ENCODE data around the gene CCDC90B.
A peak's percentile ranks its signal among the peaks of the same experiment; 100 is the strongest.

The CCDC90B gene

DNA sequence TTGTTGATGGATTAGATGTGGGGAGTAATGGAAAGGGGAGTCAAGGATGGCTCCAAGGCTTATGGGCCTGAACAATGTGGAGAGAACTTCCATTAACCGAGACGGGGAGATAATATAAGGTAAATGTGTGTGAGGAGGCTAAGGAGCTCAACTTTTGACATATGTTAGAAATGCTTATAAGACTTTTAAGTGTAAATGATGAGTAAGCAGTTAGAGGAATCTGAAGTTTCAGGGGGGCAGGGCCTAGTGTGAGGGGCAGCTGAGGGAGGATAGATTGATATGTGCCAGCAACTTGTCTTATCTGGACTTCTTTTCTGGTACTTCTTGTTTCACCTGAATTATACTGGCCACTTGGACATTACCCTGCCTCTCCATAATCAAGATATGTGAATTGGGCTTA lies 62.7 kb downstream of the CCDC90B start:
- TF ChIP-seq, protein P1, sequence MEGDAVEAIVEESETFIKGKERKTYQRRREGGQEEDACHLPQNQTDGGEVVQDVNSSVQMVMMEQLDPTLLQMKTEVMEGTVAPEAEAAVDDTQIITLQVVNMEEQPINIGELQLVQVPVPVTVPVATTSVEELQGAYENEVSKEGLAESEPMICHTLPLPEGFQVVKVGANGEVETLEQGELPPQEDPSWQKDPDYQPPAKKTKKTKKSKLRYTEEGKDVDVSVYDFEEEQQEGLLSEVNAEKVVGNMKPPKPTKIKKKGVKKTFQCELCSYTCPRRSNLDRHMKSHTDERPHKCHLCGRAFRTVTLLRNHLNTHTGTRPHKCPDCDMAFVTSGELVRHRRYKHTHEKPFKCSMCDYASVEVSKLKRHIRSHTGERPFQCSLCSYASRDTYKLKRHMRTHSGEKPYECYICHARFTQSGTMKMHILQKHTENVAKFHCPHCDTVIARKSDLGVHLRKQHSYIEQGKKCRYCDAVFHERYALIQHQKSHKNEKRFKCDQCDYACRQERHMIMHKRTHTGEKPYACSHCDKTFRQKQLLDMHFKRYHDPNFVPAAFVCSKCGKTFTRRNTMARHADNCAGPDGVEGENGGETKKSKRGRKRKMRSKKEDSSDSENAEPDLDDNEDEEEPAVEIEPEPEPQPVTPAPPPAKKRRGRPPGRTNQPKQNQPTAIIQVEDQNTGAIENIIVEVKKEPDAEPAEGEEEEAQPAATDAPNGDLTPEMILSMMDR (conservative IDR thresholded peaks at IDR 0.05; ENCODE audit: low read depth, low read length): no peak
- H3K4me3 ChIP-seq (ENCODE audit: low read length): no peak overlapping the region
- no peak for DNase-seq (ENCODE audit: low read depth)

DNA sequence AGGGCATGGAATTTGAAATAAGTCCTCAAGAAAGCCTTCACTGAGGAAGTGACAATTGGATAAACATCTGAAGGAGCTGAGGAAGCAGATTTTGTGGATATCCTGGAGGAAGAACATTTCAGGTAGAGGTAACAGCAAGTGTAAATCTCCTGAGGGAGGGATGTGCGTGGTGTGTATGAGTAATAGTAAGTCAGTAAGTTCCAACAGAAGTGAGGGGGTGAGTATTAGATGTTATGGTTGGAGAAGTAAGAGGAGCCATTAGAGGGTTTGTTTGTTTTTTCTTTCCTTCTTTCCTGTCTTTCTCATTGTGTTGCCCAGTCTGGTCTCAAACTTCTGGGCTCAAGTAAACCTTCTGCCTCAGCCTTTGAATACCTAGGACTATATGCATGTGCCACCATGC lies 63.7 kb downstream of the CCDC90B start:
- no peak overlapping the region for H3K4me3 ChIP-seq (ENCODE audit: low read length)
- TF ChIP-seq, protein P1 (conservative IDR thresholded peaks at IDR 0.05; ENCODE audit: low read depth, low read length): no peak
- DNase-seq (ENCODE audit: low read depth): no peak

DNA sequence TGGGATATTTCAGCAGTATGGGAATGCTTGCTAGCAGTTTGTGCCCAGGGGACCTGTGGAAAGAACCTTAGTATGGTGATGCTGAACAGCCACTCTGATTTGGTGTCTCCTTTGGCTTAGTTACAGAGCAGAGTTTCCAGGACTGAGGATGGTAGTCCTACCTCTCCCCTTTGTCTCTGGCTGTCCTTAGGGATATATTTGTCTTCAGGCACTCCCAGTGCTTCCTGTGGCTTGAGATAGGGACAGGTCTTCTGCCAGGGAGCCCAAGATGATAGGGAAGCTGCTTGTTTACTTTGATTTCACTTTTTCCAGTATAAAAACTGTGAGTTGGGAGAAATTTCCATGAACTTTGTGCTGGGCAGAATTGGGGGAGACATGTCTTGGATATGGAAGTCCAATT lies 64.5 kb downstream of the CCDC90B start:
- H3K4me3 ChIP-seq (ENCODE audit: low read length): no peak overlapping the region
- TF ChIP-seq, protein P1 (conservative IDR thresholded peaks at IDR 0.05; ENCODE audit: low read depth, low read length): no peak
- DNase-seq (ENCODE audit: low read depth): no peak

DNA sequence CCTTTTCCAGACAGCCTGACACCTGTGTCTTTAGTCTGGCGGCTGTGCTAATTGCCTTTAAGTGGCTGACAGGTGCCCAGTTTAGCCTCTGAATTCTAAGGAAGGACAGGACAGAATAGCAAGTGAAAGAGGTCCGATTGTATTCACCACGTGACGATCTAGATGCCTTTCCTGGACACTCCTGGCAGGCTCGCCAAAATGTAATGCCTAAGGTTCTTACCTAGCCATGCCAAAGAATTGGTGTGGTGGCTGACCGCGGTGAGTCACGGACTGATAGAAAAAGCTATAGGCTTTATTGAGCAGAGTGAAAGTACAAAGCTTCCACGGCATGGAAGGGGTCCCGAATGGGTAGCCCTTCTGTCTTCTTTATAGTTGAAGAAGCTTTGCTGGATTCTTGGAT lies 65.9 kb downstream of the CCDC90B start:
- TF ChIP-seq, protein P1 (conservative IDR thresholded peaks at IDR 0.05; ENCODE audit: low read depth, low read length): no peak
- no peak for DNase-seq (ENCODE audit: low read depth)
- no peak overlapping the region for H3K4me3 ChIP-seq (ENCODE audit: low read length)

DNA sequence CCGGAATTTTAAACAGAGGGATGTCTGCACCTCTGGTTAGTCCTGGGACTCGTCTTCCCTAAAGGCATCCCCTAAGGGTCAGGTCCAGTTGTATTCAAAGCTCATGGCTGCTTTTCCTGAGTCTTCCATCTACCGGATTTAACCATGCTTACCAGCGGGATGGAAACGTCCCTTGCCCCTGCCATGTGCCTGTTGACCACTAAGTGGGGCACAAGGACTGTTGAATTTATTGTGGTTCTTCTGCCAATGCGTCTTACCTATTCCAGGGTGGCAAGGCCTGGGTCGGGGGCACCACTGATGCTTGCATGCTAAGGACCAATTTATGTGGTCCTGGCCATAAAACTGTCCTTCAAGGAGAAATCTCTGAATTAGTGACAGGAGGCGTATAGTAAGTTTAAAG lies 67.1 kb downstream of the CCDC90B start:
- no peak overlapping the region for H3K4me3 ChIP-seq (ENCODE audit: low read length)
- no peak for DNase-seq (ENCODE audit: low read depth)
- TF ChIP-seq, protein P1 (conservative IDR thresholded peaks at IDR 0.05; ENCODE audit: low read depth, low read length): peak; percentile 45

All from retinal pigment epithelial cell (primary cell).